ENCODE measurements around the gene PDCD4. TPM values are rescaled to one million over a fixed set of nuclear protein-coding genes. Genes with fewer than 3 reads are reported as not detected.

PDCD4 gene
- total RNA-seq, 1 experiment from 2014 or later, result 133 TPM

GRCh38 chr10:110870823-110871297 lies 868 bp upstream of the PDCD4 start:
- peak overlapping the region; percentile 78 for H3K4me3 Mint-ChIP-seq (ENCODE audit: unreplicated experiment)
- intact Hi-C loops (cut with micrococcal nuclease), result loop anchor here (1.0 to 5.0 kb wide), 2 partner anchors 69 to 564 kb away; no protein-coding TSS in a partner anchor
- H3K4me1 Mint-ChIP-seq (ENCODE audit: insufficient read depth, unreplicated experiment), result peaks cover 36% of the 10 kb centered on the region

GRCh38 chr10:110872145-110872983 lies 636 bp downstream of the PDCD4 start:
- H3K27me3 Mint-ChIP-seq (ENCODE audit: insufficient read depth, unreplicated experiment), result no peaks in the 10 kb centered on the region

More at GRCh38 chr10:110870823-110871297, 868 bp upstream of the PDCD4 start:
- DNase-seq (ENCODE audit: unreplicated experiment), result no peak
- TSS peak; percentile 55 for BruUV-seq (replicated peaks)
- no peak for TF ChIP-seq CTCF (IDR thresholded peaks at IDR 0.05; ENCODE audit: unreplicated experiment)
- ChIA-PET POLR2A (interaction anchor here (0.7 to 1.6 kb wide), 18 partner anchors 9 to 260 kb away, joined by 3 to 45 read pairs (median 6); no protein-coding TSS in a partner anchor), CTCF (interaction anchor here (0.8 to 1.1 kb wide), 3 partner anchors 8 to 198 kb away, joined by 3 to 4 read pairs (median 3); no protein-coding TSS in a partner anchor)
- Mint-ChIP-seq H3K36me3 (ENCODE audit: insufficient read depth, unreplicated experiment) (peaks cover 26% of the 10 kb centered on the region), H3K27me3 (ENCODE audit: insufficient read depth, unreplicated experiment) (no peaks in the 10 kb centered on the region), H3K27ac (ENCODE audit: low read depth, unreplicated experiment) (peak overlapping the region; percentile 91), H3K9me3 (ENCODE audit: unreplicated experiment) (no peaks in the 10 kb centered on the region)

GRCh38 chr10:110872984-110873923 lies 1.5 kb downstream of the PDCD4 start:
- peak overlapping the region; percentile 78 for H3K4me3 Mint-ChIP-seq (ENCODE audit: unreplicated experiment)
- intact Hi-C loops (cut with micrococcal nuclease), result loop anchor here (1.0 to 5.0 kb wide), 2 partner anchors 127 to 566 kb away; no protein-coding TSS in a partner anchor
- no peak for DNase-seq (ENCODE audit: unreplicated experiment)
- TF ChIP-seq CTCF (IDR thresholded peaks at IDR 0.05; ENCODE audit: unreplicated experiment), result no peak
- H3K9me3 Mint-ChIP-seq (ENCODE audit: unreplicated experiment), result no peaks in the 10 kb centered on the region
- H3K27ac Mint-ChIP-seq (ENCODE audit: low read depth, unreplicated experiment), result peak overlapping the region; percentile 64
- POLR2A ChIA-PET, result interaction anchor here (0.7 to 2.3 kb wide), 34 partner anchors 8 to 569 kb away, joined by 3 to 97 read pairs (median 4); partner anchors contain the start of genes BBIP1, SHOC2 and SMNDC1
- H3K4me1 Mint-ChIP-seq (ENCODE audit: insufficient read depth, unreplicated experiment), result peaks cover 31% of the 10 kb centered on the region
- CTCF ChIA-PET, result interaction anchor here (0.5 to 1.9 kb wide), 9 partner anchors 10 to 252 kb away, joined by 3 to 7 read pairs (median 3); no protein-coding TSS in a partner anchor
- TSS peak; percentile 64 for BruUV-seq (replicated peaks)
- H3K36me3 Mint-ChIP-seq (ENCODE audit: insufficient read depth, unreplicated experiment), result peaks cover 46% of the 10 kb centered on the region
- H3K27me3 Mint-ChIP-seq (ENCODE audit: insufficient read depth, unreplicated experiment), result no peaks in the 10 kb centered on the region

More at GRCh38 chr10:110872145-110872983, 636 bp downstream of the PDCD4 start:
- BruUV-seq (replicated peaks), result TSS peak; percentile 70
- Mint-ChIP-seq H3K36me3 (ENCODE audit: insufficient read depth, unreplicated experiment) (peaks cover 38% of the 10 kb centered on the region), H3K27ac (ENCODE audit: low read depth, unreplicated experiment) (peak overlapping the region; percentile 91), H3K4me1 (ENCODE audit: insufficient read depth, unreplicated experiment) (peaks cover 33% of the 10 kb centered on the region), H3K9me3 (ENCODE audit: unreplicated experiment) (no peaks in the 10 kb centered on the region), H3K4me3 (ENCODE audit: unreplicated experiment) (peak overlapping the region; percentile 78)
- ChIA-PET CTCF (interaction anchor here (0.6 to 1.9 kb wide), 8 partner anchors 10 to 260 kb away, joined by 3 to 7 read pairs (median 3); no protein-coding TSS in a partner anchor), POLR2A (interaction anchor here (0.7 to 2.3 kb wide), 39 partner anchors 8 to 568 kb away, joined by 3 to 97 read pairs (median 5); partner anchors contain the start of genes BBIP1, SHOC2 and SMNDC1)
- peak; percentile 86 for DNase-seq (ENCODE audit: unreplicated experiment)
- TF ChIP-seq CTCF (IDR thresholded peaks at IDR 0.05; ENCODE audit: unreplicated experiment), result no peak
- intact Hi-C loops (cut with micrococcal nuclease), result loop anchor here (1.0 to 5.0 kb wide), 2 partner anchors 126 to 565 kb away; no protein-coding TSS in a partner anchor

Data from MCF 10A (cell line).